Fibroblast of lung (primary cell): ENCODE measurements around the gene SPDL1.
"Not testable (repeated sequence)": the region's sequence is repeated elsewhere in the genome, so short reads cannot be mapped to it uniquely, and the experiment has no call there.

Experiments
- CTCF ChIP-seq, 2 donors: IDR thresholded peaks in 1 of 2; conservative IDR thresholded peaks in 1 of 2; 1 replicate in 1 of 2; 2 replicates in 1 of 2; pipeline ENCODE4 v1.5.1; 2011 to 2012; ENCODE audit warnings: low read length in 2 of 2, control low read depth in 1 of 2, inconsistent platforms in 1 of 2, low read depth in 1 of 2, mild to moderate bottlenecking in 1 of 2
- EZH2 ChIP-seq: IDR thresholded peaks from 2 replicates; pipeline ENCODE4 v1.5.1; 2012; ENCODE audit warnings: low read length, control low read depth, mild to moderate bottlenecking; ENCODE audit errors: missing control alignments

DNA sequence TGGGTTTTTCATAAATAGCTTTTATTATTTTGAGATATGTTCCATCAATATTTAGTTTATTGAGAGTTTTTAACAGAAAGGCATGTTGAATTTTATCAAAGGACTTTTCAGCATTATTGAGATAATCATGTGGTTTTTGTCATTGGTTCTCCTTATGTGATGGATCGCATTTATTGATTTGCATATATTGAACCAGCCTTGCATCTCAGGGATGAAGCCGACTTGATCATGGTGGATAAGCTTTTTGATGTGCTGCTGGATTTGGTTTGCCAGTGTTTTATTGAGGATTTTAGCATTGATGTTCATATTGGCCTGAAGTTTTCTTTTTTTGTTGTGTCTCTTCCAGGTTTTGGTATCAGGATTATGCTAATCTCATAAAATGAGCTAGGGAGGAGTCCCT lies 40.7 kb downstream of the SPDL1 start:
- not testable (repeated sequence) for TF ChIP-seq CTCF (conservative IDR thresholded peaks at IDR 0.05 in 1 of 2, IDR thresholded peaks at IDR 0.05 in 1 of 2; ENCODE audit: low read depth in 1 of 2, low read length in 2 of 2); EZH2
